ENCODE data around the gene PSMB11.

PSMB11 gene

GRCh38 chr14:23043754-23044153, 1.7 kb downstream of the PSMB11 start:
- DNase-seq (ENCODE audit: low read depth): no peak

GRCh38 chr14:23044840-23045239, 2.8 kb downstream of the PSMB11 start:
- no peak for DNase-seq (ENCODE audit: low read depth)

- no peak for DNase-seq (ENCODE audit: low read depth)
Measured at GRCh38 chr14:23045419-23046357, 3.7 kb downstream of the PSMB11 start.

- no peak for DNase-seq (ENCODE audit: low read depth)
Measured at GRCh38 chr14:23047034-23047634, 5.1 kb downstream of the PSMB11 start.

- DNase-seq (ENCODE audit: low read depth): no peak
Measured at GRCh38 chr14:23047751-23048693, 6.0 kb downstream of the PSMB11 start.

GRCh38 chr14:23049011-23049410, 7.0 kb downstream of the PSMB11 start:
- DNase-seq (ENCODE audit: low read depth): no peak

- DNase-seq (ENCODE audit: low read depth): no peak
Measured at GRCh38 chr14:23051141-23052057, 9.4 kb downstream of the PSMB11 start.

GRCh38 chr14:23052182-23052623, 10.2 kb downstream of the PSMB11 start:
- DNase-seq (ENCODE audit: low read depth): no peak

GRCh38 chr14:23052671-23053070, 10.7 kb downstream of the PSMB11 start:
- no peak for DNase-seq (ENCODE audit: low read depth)

GRCh38 chr14:23053426-23053825, 11.4 kb downstream of the PSMB11 start:
- no peak for DNase-seq (ENCODE audit: low read depth)

- DNase-seq (ENCODE audit: low read depth): no peak
Measured at GRCh38 chr14:23054000-23054811, 12.2 kb downstream of the PSMB11 start.

- DNase-seq (ENCODE audit: low read depth): no peak
Measured at GRCh38 chr14:23055147-23055550, 13.1 kb downstream of the PSMB11 start.

GRCh38 chr14:23055621-23056144, 13.7 kb downstream of the PSMB11 start:
- DNase-seq (ENCODE audit: low read depth): no peak

- DNase-seq (ENCODE audit: low read depth): peak; percentile 57
Measured at GRCh38 chr14:23056145-23056955, 14.3 kb downstream of the PSMB11 start.

GRCh38 chr14:23056956-23057756, 15.1 kb downstream of the PSMB11 start, which contains the start of gene CDH24:
TSS of gene CDH24 (minus strand) at chr14:23057520. CDS start at chr14:23055733, 1,787 bp downstream.
- peak; percentile 41 for DNase-seq (ENCODE audit: low read depth)

- peak; percentile 78 for DNase-seq (ENCODE audit: low read depth)
Measured at GRCh38 chr14:23057757-23058653, 16.0 kb downstream of the PSMB11 start.
